OCI-LY1 (cell line): ENCODE results near the gene RNF25.

ENCODE experiments used
- EZH2 ChIP-seq: fragments of 200-600 bp; sonication (generic), shearing (Covaris generic); IDR thresholded peaks from 2 replicates; pipeline ENCODE4 v1.8.0; 2017; ENCODE audit warnings: borderline replicate concordance, mixed run types, mild to moderate bottlenecking, antibody characterized with exemption, low read length, moderate library complexity, mixed read lengths
- TF ChIP-seq, protein P1 (sequence below): fragments of 200-600 bp; sonication (generic), shearing (Covaris generic); IDR thresholded peaks from 2 replicates; pipeline ENCODE4 v1.5.1; 2017; ENCODE audit warnings: mild to moderate bottlenecking, antibody characterized with exemption, low read length, moderate library complexity, mixed read lengths

DNA sequence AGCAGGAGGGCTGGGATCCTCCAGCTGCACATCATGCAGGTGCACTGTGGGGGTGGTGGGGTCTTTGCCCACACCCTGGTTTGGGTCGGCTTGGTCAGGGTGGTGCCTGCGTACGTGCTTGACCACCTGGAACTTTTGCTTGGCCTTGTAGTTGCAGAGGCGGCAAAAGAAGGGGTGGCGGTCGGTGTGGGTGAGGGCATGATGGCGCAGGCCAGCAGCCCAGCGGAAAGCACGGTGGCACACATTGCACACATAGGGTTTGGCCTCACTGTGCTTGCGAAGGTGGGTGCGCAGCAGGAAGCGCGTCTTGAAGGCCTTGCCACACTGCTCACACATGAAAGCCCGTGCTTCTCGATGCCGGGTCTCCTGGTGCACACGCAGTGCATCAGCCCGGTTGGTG is 33.4 kb downstream of the RNF25 start:
- TF ChIP-seq, protein P1, sequence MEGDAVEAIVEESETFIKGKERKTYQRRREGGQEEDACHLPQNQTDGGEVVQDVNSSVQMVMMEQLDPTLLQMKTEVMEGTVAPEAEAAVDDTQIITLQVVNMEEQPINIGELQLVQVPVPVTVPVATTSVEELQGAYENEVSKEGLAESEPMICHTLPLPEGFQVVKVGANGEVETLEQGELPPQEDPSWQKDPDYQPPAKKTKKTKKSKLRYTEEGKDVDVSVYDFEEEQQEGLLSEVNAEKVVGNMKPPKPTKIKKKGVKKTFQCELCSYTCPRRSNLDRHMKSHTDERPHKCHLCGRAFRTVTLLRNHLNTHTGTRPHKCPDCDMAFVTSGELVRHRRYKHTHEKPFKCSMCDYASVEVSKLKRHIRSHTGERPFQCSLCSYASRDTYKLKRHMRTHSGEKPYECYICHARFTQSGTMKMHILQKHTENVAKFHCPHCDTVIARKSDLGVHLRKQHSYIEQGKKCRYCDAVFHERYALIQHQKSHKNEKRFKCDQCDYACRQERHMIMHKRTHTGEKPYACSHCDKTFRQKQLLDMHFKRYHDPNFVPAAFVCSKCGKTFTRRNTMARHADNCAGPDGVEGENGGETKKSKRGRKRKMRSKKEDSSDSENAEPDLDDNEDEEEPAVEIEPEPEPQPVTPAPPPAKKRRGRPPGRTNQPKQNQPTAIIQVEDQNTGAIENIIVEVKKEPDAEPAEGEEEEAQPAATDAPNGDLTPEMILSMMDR = no peak
- no peak for TF ChIP-seq EZH2
